SK-N-SH (cell line): ENCODE results near the gene NTNG1. TPM values are rescaled to one million over a fixed set of nuclear protein-coding genes. Genes with fewer than 3 reads are reported as not detected.

ENCODE experiments used
- CTCF ChIA-PET: fragments of 300-600, 350-600 bp; formaldehyde crosslinking; extraction: SDS; loops from one replicate; lab custom pipeline; 2021; lab: Yijun Ruan, JAX
- POLR2A ChIA-PET: fragments of 350-600 bp; sonication (Branson Sonifier 250); formaldehyde crosslinking; extraction: SDS; loops from one replicate; lab custom pipeline; 2020; ENCODE audit warnings: antibody characterized with exemption, inconsistent platforms; lab: Yijun Ruan, JAX
- DNase-seq: peaks from one replicate; pipeline ENCODE4 v3.0.0; 2012
- H2AFZ ChIP-seq: fragments of 200-600 bp; sonication (generic); 2 replicates; pipeline ENCODE4 v1.8.1; 2016; ENCODE audit warnings: antibody characterized with exemption, mild to moderate bottlenecking, low read depth
- H3F3A ChIP-seq: fragments of 200-600 bp; sonication (generic); replicated peaks from 2 replicates; pipeline ENCODE3; 2016; ENCODE audit warnings: antibody characterized with exemption, mild to moderate bottlenecking; ENCODE audit not compliant: insufficient read depth
- H3K27ac ChIP-seq, 2 experiments: fragments of 200-500 bp in 1 of 2; fragments of 200-600 bp in 1 of 2; sonication (Bioruptor generic) in 1 of 2; sonication (generic), shearing (Covaris generic) in 1 of 2; 2 replicates each; pipeline versions ENCODE4 v1.5.1 to v1.6.1; 2014 to 2016; ENCODE audit warnings: low read depth in 2 of 2, inconsistent platforms in 1 of 2, low read length in 1 of 2, mild to moderate bottlenecking in 1 of 2, mixed read lengths in 1 of 2
- H3K27me3 ChIP-seq: fragments of 200-600 bp; sonication (generic), shearing (Covaris generic); 2 replicates; pipeline ENCODE4 v1.6.1; 2016; ENCODE audit warnings: mixed run types; ENCODE audit not compliant: insufficient read depth
- H3K36me3 ChIP-seq, 2 experiments: fragments of 200-500 bp in 1 of 2; fragments of 200-600 bp in 1 of 2; sonication (Bioruptor generic) in 1 of 2; sonication (generic) in 1 of 2; replicated peaks in 1 of 2; 2 replicates each; pipeline versions ENCODE3 to v1.5.1; 2014 to 2016; ENCODE audit warnings: low read length in 1 of 2, mild to moderate bottlenecking in 1 of 2; ENCODE audit not compliant: insufficient read depth in 2 of 2, control insufficient read depth in 1 of 2
- H3K4me1 ChIP-seq, 2 experiments: fragments of 200-500 bp in 1 of 2; fragments of 200-600 bp in 1 of 2; sonication (Bioruptor generic) in 1 of 2; sonication (generic), shearing (Covaris generic) in 1 of 2; 2 replicates each; pipeline versions ENCODE4 v1.5.1 to v1.6.1; 2014 to 2016; ENCODE audit warnings: low read depth in 1 of 2, low read length in 1 of 2, mixed run types in 1 of 2; ENCODE audit not compliant: insufficient read depth in 2 of 2, control insufficient read depth in 1 of 2
- H3K4me2 ChIP-seq: fragments of 200-600 bp; sonication (generic), shearing (Covaris generic); 2 replicates; pipeline ENCODE4 v1.6.1; 2017; ENCODE audit warnings: mixed run types
- H3K4me3 ChIP-seq, 2 experiments: fragments of 200-500 bp in 1 of 2; fragments of 200-600 bp in 1 of 2; sonication (Bioruptor generic) in 1 of 2; sonication (generic), shearing (Covaris generic) in 1 of 2; 2 replicates each; pipeline versions ENCODE4 v1.5.1 to v1.8.1; 2014 to 2016; ENCODE audit warnings: low read depth in 2 of 2, inconsistent platforms in 1 of 2, low read length in 1 of 2, mild to moderate bottlenecking in 1 of 2, mixed read lengths in 1 of 2, moderate library complexity in 1 of 2
- H3K79me2 ChIP-seq: fragments of 200-600 bp; sonication (generic); 2 replicates; pipeline ENCODE4 v1.8.1; 2017; ENCODE audit warnings: mild to moderate bottlenecking; ENCODE audit not compliant: insufficient read depth
- H3K9ac ChIP-seq: fragments of 200-600 bp; sonication (generic); 2 replicates; pipeline ENCODE4 v1.6.1; 2017; ENCODE audit warnings: mixed run types
- H3K9me2 ChIP-seq: fragments of 200-600 bp; sonication (generic); 2 replicates; pipeline ENCODE4 v1.6.1; 2017; ENCODE audit warnings: mixed run types
- H3K9me3 ChIP-seq: fragments of 200-600 bp; sonication (generic); 2 replicates; pipeline ENCODE4 v1.6.1; 2017; ENCODE audit warnings: mixed run types, mild to moderate bottlenecking, moderate library complexity
- H4K20me1 ChIP-seq: fragments of 200-600 bp; sonication (generic); 2 replicates; pipeline ENCODE4 v1.6.1; 2017; ENCODE audit warnings: mild to moderate bottlenecking, mixed run types; ENCODE audit not compliant: insufficient read depth
- CHD2 ChIP-seq: fragments of 150-350 bp; IDR thresholded peaks from 2 replicates; pipeline ENCODE4 v1.6.1; 2018; ENCODE audit warnings: low read length; ENCODE audit not compliant: partially characterized antibody
- EP300 ChIP-seq, 2 experiments: IDR thresholded peaks; 2 replicates each; pipeline versions ENCODE4 v1.4.0 to v1.6.1; 2012; ENCODE audit warnings: borderline replicate concordance in 1 of 2, low read depth in 1 of 2, low read length in 1 of 2
- FOXM1 ChIP-seq: IDR thresholded peaks from 2 replicates; pipeline ENCODE4 v1.4.0; 2012; ENCODE audit warnings: low read depth, mild to moderate bottlenecking
- GABPA ChIP-seq: IDR thresholded peaks from 2 replicates; pipeline ENCODE4 v1.4.0; 2012; ENCODE audit warnings: low read depth, mild to moderate bottlenecking
- MXI1 ChIP-seq: IDR thresholded peaks from 2 replicates; pipeline ENCODE4 v1.6.1; 2012; ENCODE audit warnings: mild to moderate bottlenecking, low read depth, low read length, improper control_type of control experiment
- NFIC ChIP-seq: IDR thresholded peaks from 2 replicates; pipeline ENCODE4 v1.4.0; 2012; ENCODE audit warnings: borderline replicate concordance
- RFX5 ChIP-seq: IDR thresholded peaks from 2 replicates; pipeline ENCODE4 v1.6.1; 2012; ENCODE audit warnings: mild to moderate bottlenecking, improper control_type of control experiment, low read length
- TCF12 ChIP-seq: IDR thresholded peaks from 2 replicates; pipeline ENCODE4 v1.4.0; 2012
- TEAD4 ChIP-seq: IDR thresholded peaks from 2 replicates; pipeline ENCODE4 v1.4.0; 2012; ENCODE audit warnings: mild to moderate bottlenecking, borderline replicate concordance; ENCODE audit not compliant: insufficient read depth
- WGBS: methylation state at CpG from one replicate; pipeline ENCODE4 v1.1.6; 2017; ENCODE audit warnings: low lambda C conversion rate; 5-methylcytosine and 5-hydroxymethylcytosine counted together
- polyA plus RNA-seq, 3 experiments: library from polyadenylated mRNA; depleted of rRNA; stranded (reverse); fragments of >200 nt; gene quantifications; 2 replicates each; pipeline ENCODE4 v1.2.3, GENCODE V29; 2012
- TF ChIP-seq, protein P1 (sequence below): IDR thresholded peaks from 2 replicates; pipeline ENCODE4 v1.4.0; 2012; ENCODE audit warnings: low read depth
- TF ChIP-seq, protein P2 (sequence below): IDR thresholded peaks from 2 replicates; pipeline ENCODE4 v1.4.0; 2012; ENCODE audit warnings: low read depth, borderline replicate concordance

The NTNG1 gene
- polyA plus RNA-seq, 1 of the 3 experiments (the other 2 are of a cell fraction), result 0.03 TPM

DNA sequence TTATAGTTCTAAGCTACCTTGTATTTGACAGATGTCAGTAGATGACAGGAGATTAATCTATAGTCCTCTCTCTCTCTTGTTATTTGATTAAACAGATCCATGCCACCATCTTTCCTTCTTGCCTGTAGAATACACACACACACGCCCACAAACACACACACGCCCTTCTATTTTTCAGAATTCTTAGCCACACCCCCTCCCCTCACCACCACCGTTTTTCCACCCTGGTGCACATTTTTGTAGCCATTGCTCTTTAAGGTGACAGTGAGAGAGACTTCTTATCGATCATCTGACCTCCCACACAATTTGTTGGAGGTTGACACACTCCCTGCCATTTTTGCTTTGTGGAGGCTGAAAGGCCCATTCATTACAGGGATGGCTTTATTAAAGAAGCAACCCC, 123.2 kb downstream of the NTNG1 start:
- peaks cover 0 to 23% of the 10 kb centered on the region in 2 experiments; a peak in 1 of 4 replicates for H3K4me1 ChIP-seq
- TF ChIP-seq GABPA (no peak), EP300 (IDR thresholded peaks at IDR 0.05; ENCODE audit: borderline replicate concordance in 1 of 2, low read depth in 1 of 2, low read length in 1 of 2) (no peak), NFIC (no peak), TCF12 (no peak)
- TF ChIP-seq, protein P1, sequence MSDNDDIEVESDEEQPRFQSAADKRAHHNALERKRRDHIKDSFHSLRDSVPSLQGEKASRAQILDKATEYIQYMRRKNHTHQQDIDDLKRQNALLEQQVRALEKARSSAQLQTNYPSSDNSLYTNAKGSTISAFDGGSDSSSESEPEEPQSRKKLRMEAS, result no peak
- H3K9me3 ChIP-seq, result no peaks in the 10 kb centered on the region
- DNase-seq, result no peak
- H3K27ac ChIP-seq, result no peak overlapping the region
- no peak overlapping the region for H3K9ac ChIP-seq
- H2AFZ ChIP-seq, result no peak overlapping the region
- WGBS, result 23% methylated on average over 4 of the region's 4 CpGs
- H3K27me3 ChIP-seq, result no peaks in the 10 kb centered on the region
- H3K4me3 ChIP-seq, result no peak overlapping the region
- no peaks in the 10 kb centered on the region for H3F3A ChIP-seq
- H3K79me2 ChIP-seq, result no peaks in the 10 kb centered on the region
- H4K20me1 ChIP-seq, result no peaks in the 10 kb centered on the region
- ChIA-PET CTCF (interaction anchor here (1.0 kb wide), 2 partner anchors 8 to 47 kb away, joined by 3 read pairs; no protein-coding TSS in a partner anchor), POLR2A (no interaction called here)
- no peaks in the 10 kb centered on the region for H3K9me2 ChIP-seq
- no peaks in the 10 kb centered on the region for H3K36me3 ChIP-seq
- H3K4me2 ChIP-seq, result no peak overlapping the region

DNA sequence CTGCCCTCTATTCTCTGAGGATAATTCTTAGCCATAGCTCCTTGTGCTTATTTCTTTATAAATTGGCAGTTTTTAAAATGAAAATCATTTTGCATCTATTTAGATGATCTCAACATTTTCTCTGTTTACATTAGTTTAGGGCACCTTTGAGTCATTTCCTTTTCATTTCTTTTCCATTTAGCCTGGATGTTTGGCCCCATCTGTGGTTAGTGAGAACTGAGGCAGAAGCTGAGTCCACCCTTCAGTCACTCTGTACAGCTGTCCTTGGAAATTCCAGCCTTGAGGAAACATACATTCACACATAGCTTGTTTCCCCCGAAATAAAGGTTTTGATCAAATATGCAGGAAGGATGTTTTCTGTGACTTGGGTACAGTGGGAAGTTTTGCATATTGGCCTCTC, 123.7 kb downstream of the NTNG1 start:
- H4K20me1 ChIP-seq, result no peaks in the 10 kb centered on the region
- POLR2A ChIA-PET, result no interaction called here
- H3F3A ChIP-seq, result no peaks in the 10 kb centered on the region
- H3K4me3 ChIP-seq, result no peak overlapping the region
- no peak overlapping the region for H3K27ac ChIP-seq
- no peaks in the 10 kb centered on the region for H3K9me2 ChIP-seq
- CTCF ChIA-PET, result interaction anchor here (1.0 kb wide), 2 partner anchors 8 to 47 kb away, joined by 3 read pairs; no protein-coding TSS in a partner anchor
- H3K79me2 ChIP-seq, result no peaks in the 10 kb centered on the region
- H3K4me2 ChIP-seq, result no peak overlapping the region
- WGBS, result 27% methylated on average over 1 of the region's 1 CpG
- H3K9ac ChIP-seq, result no peak overlapping the region
- H3K4me1 ChIP-seq, result peaks cover 0 to 23% of the 10 kb centered on the region in 2 experiments; a peak in 1 of 4 replicates
- no peaks in the 10 kb centered on the region for H3K27me3 ChIP-seq
- DNase-seq, result no peak
- H2AFZ ChIP-seq, result no peak overlapping the region
- no peaks in the 10 kb centered on the region for H3K36me3 ChIP-seq
- no peaks in the 10 kb centered on the region for H3K9me3 ChIP-seq
- TF ChIP-seq MXI1 (no peak), FOXM1 (no peak), TEAD4 (no peak), CHD2 (no peak), RFX5 (no peak)
- TF ChIP-seq, protein P2, sequence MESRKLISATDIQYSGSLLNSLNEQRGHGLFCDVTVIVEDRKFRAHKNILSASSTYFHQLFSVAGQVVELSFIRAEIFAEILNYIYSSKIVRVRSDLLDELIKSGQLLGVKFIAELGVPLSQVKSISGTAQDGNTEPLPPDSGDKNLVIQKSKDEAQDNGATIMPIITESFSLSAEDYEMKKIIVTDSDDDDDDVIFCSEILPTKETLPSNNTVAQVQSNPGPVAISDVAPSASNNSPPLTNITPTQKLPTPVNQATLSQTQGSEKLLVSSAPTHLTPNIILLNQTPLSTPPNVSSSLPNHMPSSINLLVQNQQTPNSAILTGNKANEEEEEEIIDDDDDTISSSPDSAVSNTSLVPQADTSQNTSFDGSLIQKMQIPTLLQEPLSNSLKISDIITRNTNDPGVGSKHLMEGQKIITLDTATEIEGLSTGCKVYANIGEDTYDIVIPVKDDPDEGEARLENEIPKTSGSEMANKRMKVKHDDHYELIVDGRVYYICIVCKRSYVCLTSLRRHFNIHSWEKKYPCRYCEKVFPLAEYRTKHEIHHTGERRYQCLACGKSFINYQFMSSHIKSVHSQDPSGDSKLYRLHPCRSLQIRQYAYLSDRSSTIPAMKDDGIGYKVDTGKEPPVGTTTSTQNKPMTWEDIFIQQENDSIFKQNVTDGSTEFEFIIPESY, result no peak
